Measurements from ENCODE around the gene DEFB119.

DNA sequence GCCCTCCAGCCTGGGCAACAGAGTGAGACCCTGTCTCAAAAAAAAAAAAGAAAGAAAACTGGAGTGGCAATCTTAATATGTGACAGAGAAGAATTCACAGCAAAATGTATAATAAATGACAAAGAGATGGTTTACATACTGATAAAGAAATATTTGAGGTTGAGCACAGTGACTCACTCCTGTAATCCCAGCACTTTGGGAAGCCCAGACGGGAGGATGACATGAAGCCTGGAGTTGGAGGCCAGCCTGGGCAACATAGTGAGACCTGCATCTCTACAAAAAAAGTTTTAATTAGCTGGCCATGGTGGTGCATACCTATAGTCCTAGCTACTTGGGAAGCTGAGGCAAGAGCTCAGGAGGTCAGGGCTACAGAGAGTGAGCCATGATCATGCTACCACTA, 34.4 kb downstream of the DEFB119 start:
- TF ChIP-seq, protein P1, sequence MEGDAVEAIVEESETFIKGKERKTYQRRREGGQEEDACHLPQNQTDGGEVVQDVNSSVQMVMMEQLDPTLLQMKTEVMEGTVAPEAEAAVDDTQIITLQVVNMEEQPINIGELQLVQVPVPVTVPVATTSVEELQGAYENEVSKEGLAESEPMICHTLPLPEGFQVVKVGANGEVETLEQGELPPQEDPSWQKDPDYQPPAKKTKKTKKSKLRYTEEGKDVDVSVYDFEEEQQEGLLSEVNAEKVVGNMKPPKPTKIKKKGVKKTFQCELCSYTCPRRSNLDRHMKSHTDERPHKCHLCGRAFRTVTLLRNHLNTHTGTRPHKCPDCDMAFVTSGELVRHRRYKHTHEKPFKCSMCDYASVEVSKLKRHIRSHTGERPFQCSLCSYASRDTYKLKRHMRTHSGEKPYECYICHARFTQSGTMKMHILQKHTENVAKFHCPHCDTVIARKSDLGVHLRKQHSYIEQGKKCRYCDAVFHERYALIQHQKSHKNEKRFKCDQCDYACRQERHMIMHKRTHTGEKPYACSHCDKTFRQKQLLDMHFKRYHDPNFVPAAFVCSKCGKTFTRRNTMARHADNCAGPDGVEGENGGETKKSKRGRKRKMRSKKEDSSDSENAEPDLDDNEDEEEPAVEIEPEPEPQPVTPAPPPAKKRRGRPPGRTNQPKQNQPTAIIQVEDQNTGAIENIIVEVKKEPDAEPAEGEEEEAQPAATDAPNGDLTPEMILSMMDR (conservative IDR thresholded peaks at IDR 0.05 in 1 of 2, IDR thresholded peaks at IDR 0.05 in 1 of 2; ENCODE audit: low read depth in 1 of 2, low read length in 2 of 2), result no peak
- no peak for TF ChIP-seq EZH2 (IDR thresholded peaks at IDR 0.05; ENCODE audit: low read length, missing control alignments)

Measured in fibroblast of lung (primary cell).